ENCODE data around the gene ANKRD24.
"Not testable (repeated sequence)": the region's sequence is repeated elsewhere in the genome, so short reads cannot be mapped to it uniquely, and the experiment has no call there.

Gene ANKRD24

GRCh38 chr19:4173479-4174212, 8.8 kb upstream of the ANKRD24 start:
- no peak for DNase-seq (ENCODE audit: low spot score)

- DNase-seq (ENCODE audit: low spot score), result no peak
Observed at GRCh38 chr19:4174213-4174894, 8.1 kb upstream of the ANKRD24 start.

GRCh38 chr19:4174895-4175668, 7.4 kb upstream of the ANKRD24 start:
- no peak for DNase-seq (ENCODE audit: low spot score)

GRCh38 chr19:4175669-4175931, 6.9 kb upstream of the ANKRD24 start:
- no peak for DNase-seq (ENCODE audit: low spot score)

GRCh38 chr19:4177146-4177545, 5.3 kb upstream of the ANKRD24 start:
- DNase-seq (ENCODE audit: low spot score), result no peak

- no peak for DNase-seq (ENCODE audit: low spot score)
Observed at GRCh38 chr19:4178990-4179389, 3.5 kb upstream of the ANKRD24 start.

GRCh38 chr19:4181053-4181508, 1.4 kb upstream of the ANKRD24 start:
- no peak for DNase-seq (ENCODE audit: low spot score)

GRCh38 chr19:4183967-4184717, 1.7 kb downstream of the ANKRD24 start:
- no peak for DNase-seq (ENCODE audit: low spot score)

GRCh38 chr19:4184718-4185352, 2.3 kb downstream of the ANKRD24 start:
- DNase-seq (ENCODE audit: low spot score), result no peak

- DNase-seq (ENCODE audit: low spot score), result no peak
Observed at GRCh38 chr19:4185413-4186086, 3.1 kb downstream of the ANKRD24 start.

- DNase-seq (ENCODE audit: low spot score), result no peak
Observed at GRCh38 chr19:4186087-4186993, 3.9 kb downstream of the ANKRD24 start.

GRCh38 chr19:4187313-4188122, 5.0 kb downstream of the ANKRD24 start:
- DNase-seq (ENCODE audit: low spot score), result no peak

- DNase-seq (ENCODE audit: low spot score), result no peak
Observed at GRCh38 chr19:4189641-4190040, 7.2 kb downstream of the ANKRD24 start.

GRCh38 chr19:4192537-4192936, 10.0 kb downstream of the ANKRD24 start:
- DNase-seq (ENCODE audit: low spot score), result not testable (repeated sequence)

GRCh38 chr19:4194353-4194752, 11.9 kb downstream of the ANKRD24 start:
- no peak for DNase-seq (ENCODE audit: low spot score)

- DNase-seq (ENCODE audit: low spot score), result no peak
Observed at GRCh38 chr19:4196009-4196408, 13.5 kb downstream of the ANKRD24 start.

- no peak for DNase-seq (ENCODE audit: low spot score)
Observed at GRCh38 chr19:4196587-4197148, 14.2 kb downstream of the ANKRD24 start.

- no peak for DNase-seq (ENCODE audit: low spot score)
Observed at GRCh38 chr19:4197228-4197624, 14.7 kb downstream of the ANKRD24 start.
